HG03060 (cell line): ENCODE measurements around the gene PLEKHG4B.

ENCODE experiments used
- ATAC-seq: cut with Tn5 transposase; IDR thresholded peaks from one replicate; pipeline ENCODE4 v1.9.1; 2021; ENCODE audit warnings: low read depth, moderate number of reproducible peaks; ENCODE audit not compliant: unreplicated experiment

PLEKHG4B gene

GRCh38 chr5:73768-74502 lies 18.0 kb upstream of the PLEKHG4B start:
- no peak for ATAC-seq

- no peak for ATAC-seq
Measured at GRCh38 chr5:74503-75109, 17.4 kb upstream of the PLEKHG4B start.

DNA sequence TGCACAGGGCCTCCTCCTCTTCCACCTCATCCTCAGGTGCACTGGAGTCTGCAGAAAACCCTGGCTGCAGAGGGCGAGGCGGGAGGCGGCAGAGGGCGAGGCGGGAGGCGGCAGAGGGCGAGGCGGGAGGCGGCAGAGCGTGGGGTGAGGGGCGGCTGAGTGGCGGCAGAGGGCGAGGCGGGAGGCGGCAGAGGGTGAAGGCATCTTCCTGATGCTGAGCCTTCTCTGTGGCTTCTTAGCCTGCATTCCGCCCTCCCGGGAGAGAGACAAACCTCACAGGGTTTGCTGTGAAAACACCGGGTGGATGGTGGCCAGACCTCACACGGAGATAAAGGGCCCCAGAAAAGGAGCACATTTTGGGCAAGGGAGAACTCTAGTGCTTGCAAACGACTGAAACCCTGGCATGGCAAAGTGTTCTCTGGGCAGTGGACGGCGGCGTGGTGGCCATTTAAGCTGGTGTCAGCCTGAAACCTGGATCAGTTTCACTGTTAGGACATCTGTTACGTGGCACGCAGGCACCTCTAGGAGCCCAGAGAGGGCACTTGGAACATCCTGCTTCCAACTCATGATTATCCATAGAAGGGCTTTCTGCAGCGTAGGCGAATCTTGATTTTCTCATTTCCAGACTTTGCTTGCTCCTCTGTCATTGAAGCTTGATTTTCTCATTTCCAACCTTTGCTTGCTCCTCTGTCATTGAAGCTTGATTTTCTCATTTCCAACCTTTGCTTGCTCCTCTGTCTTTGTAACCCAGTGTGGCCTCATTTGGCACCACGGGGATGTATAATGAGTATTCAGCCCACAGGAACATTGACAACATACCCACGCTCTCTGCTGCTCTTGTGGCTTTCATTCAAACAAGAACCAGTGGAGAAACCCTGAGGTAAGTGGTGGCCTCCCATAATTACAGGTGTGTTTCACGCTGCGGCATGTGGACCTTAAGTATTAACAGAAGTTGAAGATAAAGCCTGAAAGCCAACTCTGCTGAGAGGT lies 16.3 kb upstream of the PLEKHG4B start:
- ATAC-seq: no peak

- ATAC-seq: no peak
Measured at GRCh38 chr5:76358-77169, 15.4 kb upstream of the PLEKHG4B start.

GRCh38 chr5:77170-77501 lies 14.8 kb upstream of the PLEKHG4B start:
- ATAC-seq: no peak

GRCh38 chr5:77546-77945 lies 14.4 kb upstream of the PLEKHG4B start:
- no peak for ATAC-seq

DNA sequence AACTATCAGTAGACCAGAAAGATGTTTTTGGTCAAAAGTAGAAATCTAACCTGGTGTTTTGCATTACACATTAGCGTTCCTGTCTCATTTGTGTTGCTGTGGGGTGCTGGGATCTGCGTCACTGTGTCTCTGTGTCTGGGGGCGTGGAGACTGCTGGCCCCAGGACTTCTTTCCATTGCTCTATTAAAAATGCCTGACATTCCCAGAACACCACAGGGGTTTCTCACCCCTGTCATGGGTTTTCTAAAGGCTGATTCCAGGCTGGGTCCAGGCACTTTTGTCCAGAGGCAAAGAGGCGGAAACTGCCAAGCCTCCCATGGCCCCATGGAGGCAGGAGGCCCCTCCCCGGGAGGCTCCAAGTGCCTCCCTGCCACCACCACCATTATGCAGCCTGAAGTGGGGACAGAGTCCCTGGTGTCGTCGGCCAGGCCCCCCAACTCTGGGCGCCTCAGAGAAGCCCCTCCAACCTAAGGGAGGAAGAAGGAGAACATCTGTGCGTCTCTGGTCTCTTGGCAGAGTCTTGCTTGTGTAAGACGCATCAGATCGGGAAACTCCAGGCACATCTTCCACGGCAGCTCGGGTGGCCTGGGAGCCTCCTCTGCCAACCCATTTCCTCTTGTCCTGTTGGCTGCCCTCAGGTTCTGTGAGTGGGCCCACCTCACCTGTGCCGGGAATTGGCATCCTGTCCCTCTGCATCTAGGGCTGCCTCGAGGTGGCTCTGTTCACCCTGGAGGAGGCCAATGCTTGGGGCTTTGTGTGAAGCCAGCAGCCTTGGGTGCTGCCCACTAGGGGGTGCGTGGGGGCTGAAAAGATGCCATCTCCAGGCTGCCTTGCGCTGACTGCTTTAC lies 13.8 kb upstream of the PLEKHG4B start:
- no peak for ATAC-seq

GRCh38 chr5:78805-79149 lies 13.2 kb upstream of the PLEKHG4B start:
- ATAC-seq: no peak

DNA sequence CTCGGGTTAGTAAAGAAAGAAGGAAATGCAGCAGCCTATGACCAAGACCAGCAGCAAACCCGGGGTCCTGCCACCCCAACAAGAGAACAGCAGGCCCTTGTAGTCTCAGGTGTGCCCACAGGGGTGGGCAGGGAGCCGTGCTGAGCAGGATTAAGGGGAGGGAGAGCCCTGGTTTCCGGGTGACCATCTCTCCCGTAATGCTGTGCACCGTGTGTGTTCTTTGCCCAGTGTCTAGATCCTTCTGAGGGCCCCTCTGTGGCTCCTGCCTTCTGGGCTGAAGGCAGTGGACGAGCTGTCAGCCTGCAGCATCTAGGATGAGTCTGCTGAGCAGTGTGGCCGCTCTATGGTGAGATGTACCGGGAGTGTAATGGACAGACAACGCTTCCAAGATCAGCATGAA lies 12.7 kb upstream of the PLEKHG4B start:
- ATAC-seq: no peak

GRCh38 chr5:79821-80220 lies 12.1 kb upstream of the PLEKHG4B start:
- no peak for ATAC-seq

DNA sequence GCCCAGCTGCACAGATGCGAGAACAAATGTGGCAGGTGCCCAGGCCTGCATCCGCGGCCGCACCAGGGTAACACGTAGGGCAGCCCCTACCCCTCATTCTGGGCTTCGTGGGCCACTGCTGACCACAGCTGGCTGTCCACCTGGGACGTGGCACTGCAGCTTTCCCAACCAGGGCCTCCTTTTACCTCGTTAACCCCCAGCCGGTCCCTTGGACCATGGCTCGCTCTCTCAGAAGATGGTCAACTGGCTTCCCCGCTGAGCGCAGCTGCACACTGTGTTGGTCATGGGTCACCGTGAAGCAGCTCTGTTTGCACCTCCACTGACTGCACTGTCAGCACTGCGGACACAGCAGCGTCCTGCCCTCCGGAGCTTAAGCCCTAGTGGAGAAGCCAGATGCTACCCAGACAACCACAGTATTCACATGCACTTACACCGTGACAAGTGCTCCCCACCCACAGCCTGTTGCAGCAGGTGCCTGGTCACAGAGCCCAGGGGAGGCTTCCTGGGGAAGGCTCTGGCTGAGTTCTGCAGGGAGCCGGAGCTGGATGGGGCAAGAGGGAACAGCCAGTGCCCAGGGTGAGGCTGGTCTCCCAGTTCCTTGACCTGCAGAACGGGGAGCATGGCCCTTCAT lies 10.5 kb upstream of the PLEKHG4B start:
- no peak for ATAC-seq

DNA sequence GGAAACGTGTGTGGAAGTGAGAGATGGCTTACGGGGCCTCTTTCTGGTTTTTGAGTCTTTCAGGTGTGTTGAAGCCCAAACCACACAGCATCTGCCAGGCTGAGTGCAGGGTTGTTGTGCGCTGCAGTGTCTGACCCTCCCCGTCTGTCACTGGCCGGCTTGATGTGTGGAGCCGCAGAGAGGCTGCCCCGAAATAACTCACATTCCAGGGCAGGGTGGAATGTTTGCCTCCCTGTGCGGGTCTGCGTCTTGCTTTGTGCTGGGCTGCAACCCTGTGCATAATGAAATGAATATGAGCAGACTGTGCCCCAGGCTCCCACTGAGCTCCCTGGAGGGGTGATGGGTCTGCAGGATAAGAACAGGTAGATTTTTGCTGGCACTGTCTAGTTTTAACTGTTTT lies 9.9 kb upstream of the PLEKHG4B start:
- no peak for ATAC-seq

DNA sequence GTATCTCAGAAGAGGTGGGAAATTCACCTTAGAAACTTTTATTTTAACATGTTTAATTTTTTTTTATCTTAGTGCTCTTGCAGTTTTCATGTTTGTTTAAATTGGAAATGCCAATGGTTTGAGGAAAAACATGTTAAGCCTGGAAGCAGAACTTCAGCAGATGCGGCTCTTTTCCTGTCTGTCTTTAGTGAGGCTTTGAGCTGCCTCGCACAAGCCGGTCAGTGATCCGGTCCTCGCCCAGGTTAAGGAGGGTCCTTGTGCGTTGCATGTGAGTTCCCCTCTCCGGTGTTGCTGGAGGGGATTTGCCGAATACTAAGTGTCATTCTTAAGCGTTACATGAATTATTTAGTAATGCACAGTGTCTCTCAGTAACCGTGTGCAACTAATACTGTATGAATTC lies 9.4 kb upstream of the PLEKHG4B start:
- ATAC-seq: no peak

DNA sequence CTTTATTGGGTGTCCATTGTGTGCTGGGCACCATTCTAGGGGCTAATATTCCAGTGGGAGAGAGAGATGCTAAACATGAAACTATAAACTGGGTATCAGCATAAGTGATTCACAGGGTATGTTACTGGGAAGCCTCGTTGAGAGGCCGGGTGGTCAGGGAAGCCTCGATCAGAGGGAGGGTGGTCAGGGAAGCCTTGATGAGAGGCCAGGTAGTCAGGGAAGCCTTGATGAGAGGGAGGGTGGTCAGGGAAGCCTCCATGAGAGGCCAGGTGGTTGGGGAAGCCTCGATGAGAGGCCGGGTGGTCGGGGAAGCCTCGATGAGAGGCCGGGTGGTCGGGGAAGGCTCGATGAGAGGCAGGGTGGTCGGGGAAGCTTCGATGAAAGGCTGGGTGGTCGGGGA lies 8.9 kb upstream of the PLEKHG4B start:
- no peak for ATAC-seq

- no peak for ATAC-seq
Measured at GRCh38 chr5:85334-85995, 6.5 kb upstream of the PLEKHG4B start.

- no peak for ATAC-seq
Measured at GRCh38 chr5:89337-90286, 2.4 kb upstream of the PLEKHG4B start.

GRCh38 chr5:90590-91547 lies 1.1 kb upstream of the PLEKHG4B start:
- no peak for ATAC-seq
